Endothelial cell (in vitro differentiated cells): ENCODE measurements around the gene MOCS2. TPM values are rescaled to one million over a fixed set of nuclear protein-coding genes. Genes with fewer than 3 reads are reported as not detected.

ENCODE experiments used
- DNase-seq: peaks from one replicate; pipeline ENCODE4 v3.0.0; 2021; ENCODE audit warnings: low spot score
- H3K27ac Mint-ChIP-seq: one replicate; pipeline ENCODE4 v1.8.0; 2021; ENCODE audit warnings: mixed read lengths, inconsistent platforms; ENCODE audit not compliant: unreplicated experiment
- H3K27me3 Mint-ChIP-seq: one replicate; pipeline ENCODE4 v1.8.0; 2021; ENCODE audit warnings: mild to moderate bottlenecking, moderate library complexity, mixed read lengths, inconsistent platforms; ENCODE audit not compliant: unreplicated experiment
- H3K36me3 Mint-ChIP-seq: one replicate; pipeline ENCODE4 v1.8.0; 2021; ENCODE audit warnings: mild to moderate bottlenecking, low read depth, mixed read lengths, inconsistent platforms; ENCODE audit not compliant: unreplicated experiment
- H3K4me1 Mint-ChIP-seq: one replicate; pipeline ENCODE4 v1.8.0; 2021; ENCODE audit warnings: mild to moderate bottlenecking, mixed read lengths, inconsistent platforms; ENCODE audit not compliant: unreplicated experiment
- H3K4me3 Mint-ChIP-seq: one replicate; pipeline ENCODE4 v1.8.0; 2021; ENCODE audit warnings: mild to moderate bottlenecking, mixed read lengths, inconsistent platforms; ENCODE audit not compliant: unreplicated experiment
- H3K9me3 Mint-ChIP-seq: one replicate; pipeline ENCODE4 v1.8.0; 2021; ENCODE audit warnings: mixed read lengths, inconsistent platforms; ENCODE audit not compliant: unreplicated experiment
- CTCF ChIP-seq: fragments of 200-600 bp; sonication (generic); IDR thresholded peaks from one replicate; pipeline ENCODE4 v1.5.0; 2021; ENCODE audit warnings: antibody characterized with exemption; ENCODE audit not compliant: unreplicated experiment
- total RNA-seq: library from RNA; stranded (reverse); fragmentation: NEBNext Ultra II Directional; extraction: Animal tissue kit (Norgen Biotek cat#: 25700); gene quantifications from one replicate; pipeline ENCODE4 v1.2.1, GENCODE V29; 2021; ENCODE audit not compliant: unreplicated experiment

MOCS2 gene
- total RNA-seq, 1 donor from 2014 or later, result 29.6 TPM

GRCh38 chr5:53083927-53084326 is 25.6 kb downstream of the MOCS2 start:
- TF ChIP-seq CTCF, result no peak
- H3K27ac Mint-ChIP-seq, result no peak overlapping the region
- no peaks in the 10 kb centered on the region for H3K4me1 Mint-ChIP-seq
- no peak overlapping the region for H3K4me3 Mint-ChIP-seq
- H3K27me3 Mint-ChIP-seq, result no peaks in the 10 kb centered on the region
- H3K36me3 Mint-ChIP-seq, result peaks cover 29% of the 10 kb centered on the region
- no peak for DNase-seq
- H3K9me3 Mint-ChIP-seq, result no peaks in the 10 kb centered on the region

- Mint-ChIP-seq H3K9me3 (no peaks in the 10 kb centered on the region), H3K4me3 (no peak overlapping the region), H3K36me3 (peaks cover 14% of the 10 kb centered on the region), H3K27me3 (no peaks in the 10 kb centered on the region), H3K27ac (no peak overlapping the region), H3K4me1 (no peaks in the 10 kb centered on the region)
- DNase-seq, result no peak
- TF ChIP-seq CTCF, result no peak
Measured at GRCh38 chr5:53080271-53080670, 29.3 kb downstream of the MOCS2 start.

- Mint-ChIP-seq H3K27ac (no peak overlapping the region), H3K36me3 (peaks cover 7% of the 10 kb centered on the region), H3K27me3 (no peaks in the 10 kb centered on the region), H3K9me3 (no peaks in the 10 kb centered on the region), H3K4me3 (no peak overlapping the region), H3K4me1 (no peaks in the 10 kb centered on the region)
- TF ChIP-seq CTCF, result no peak
- no peak for DNase-seq
Measured at GRCh38 chr5:53076014-53076583, 33.5 kb downstream of the MOCS2 start.

GRCh38 chr5:53073348-53073747 is 36.2 kb downstream of the MOCS2 start:
- H3K9me3 Mint-ChIP-seq, result no peaks in the 10 kb centered on the region
- no peak overlapping the region for H3K27ac Mint-ChIP-seq
- no peaks in the 10 kb centered on the region for H3K27me3 Mint-ChIP-seq
- peaks cover 7% of the 10 kb centered on the region for H3K36me3 Mint-ChIP-seq
- no peak overlapping the region for H3K4me3 Mint-ChIP-seq
- H3K4me1 Mint-ChIP-seq, result no peaks in the 10 kb centered on the region
- TF ChIP-seq CTCF, result no peak
- DNase-seq, result no peak

GRCh38 chr5:53071738-53072137 is 37.8 kb downstream of the MOCS2 start:
- no peak overlapping the region for H3K27ac Mint-ChIP-seq
- no peak for TF ChIP-seq CTCF

More at GRCh38 chr5:53071738-53072137, 37.8 kb downstream of the MOCS2 start:
- Mint-ChIP-seq H3K4me1 (no peaks in the 10 kb centered on the region), H3K4me3 (no peak overlapping the region), H3K36me3 (peaks cover 7% of the 10 kb centered on the region), H3K9me3 (no peaks in the 10 kb centered on the region), H3K27me3 (no peaks in the 10 kb centered on the region)
- no peak for DNase-seq
